ENCODE measurements around the gene SP140.

The SP140 gene

GRCh38 chr2:230343747-230344146 is 118.2 kb downstream of the SP140 start:
- no peak for DNase-seq (ENCODE audit: low read depth, low spot score)
- H3K4me3 ChIP-seq (ENCODE audit: low read depth, low read length), result no peak overlapping the region
- TF ChIP-seq CTCF (IDR thresholded peaks at IDR 0.05; ENCODE audit: insufficient read depth, low read length, missing control alignments), result no peak
- ChIA-PET CTCF (no interaction called here), POLR2A (no interaction called here)

DNA sequence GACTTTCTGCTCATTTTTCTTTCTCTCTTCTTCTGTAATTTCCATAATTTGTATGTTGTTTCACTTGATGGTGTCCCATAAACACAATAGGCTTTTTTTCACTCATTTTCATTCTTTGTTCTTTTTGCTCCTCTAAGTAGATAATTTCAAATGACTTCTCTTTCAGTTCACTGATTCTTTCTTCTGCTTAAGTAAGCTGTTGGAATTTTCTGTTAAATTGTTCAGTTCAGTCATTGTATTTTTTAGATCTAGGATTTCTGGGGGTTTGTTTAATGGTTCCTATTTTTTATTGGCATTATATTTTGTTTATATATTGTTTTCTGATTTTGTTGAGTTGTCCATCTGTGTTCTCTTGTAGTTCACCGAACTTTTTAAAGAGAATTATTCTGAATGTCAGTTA is 120.9 kb downstream of the SP140 start:
- DNase-seq (ENCODE audit: low read depth, low spot score), result no peak
- ChIA-PET CTCF (interaction anchor here (1.3 kb wide), 1 partner anchor 19 kb away, joined by 3 read pairs; no protein-coding TSS in a partner anchor), POLR2A (no interaction called here)
- no peak overlapping the region for H3K4me3 ChIP-seq (ENCODE audit: low read depth, low read length)
- TF ChIP-seq CTCF (IDR thresholded peaks at IDR 0.05; ENCODE audit: insufficient read depth, low read length, missing control alignments), result no peak

DNA sequence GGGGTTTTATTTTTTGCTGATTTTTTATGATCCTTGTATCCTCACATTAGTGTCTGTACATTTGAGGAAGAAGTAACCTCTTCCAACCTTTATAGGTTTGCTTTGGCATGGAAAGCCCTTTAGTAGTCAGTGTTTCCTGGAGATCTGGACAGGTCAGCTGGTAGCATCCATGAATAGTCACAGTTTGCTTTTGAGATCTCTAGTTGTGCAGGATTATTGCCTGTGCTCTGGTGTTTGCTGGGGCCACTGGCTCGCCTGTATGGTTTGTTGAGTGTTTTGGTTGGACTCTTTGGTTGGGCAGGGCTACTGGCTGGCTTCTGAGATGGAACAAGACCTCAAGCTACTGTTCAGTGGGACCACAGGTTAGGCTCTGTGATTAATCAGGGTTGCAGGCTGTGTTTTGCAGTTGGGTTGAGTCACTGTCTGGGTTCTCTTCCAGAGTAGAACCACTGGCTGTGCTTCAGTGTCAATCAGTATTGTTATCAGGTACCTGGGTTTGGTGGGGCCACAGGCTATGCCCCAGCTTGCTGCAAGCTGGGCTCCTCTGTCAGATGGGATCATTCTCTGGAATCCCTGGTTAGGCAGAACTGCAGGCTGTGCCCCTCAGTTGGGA is 121.5 kb downstream of the SP140 start:
- H3K4me3 ChIP-seq (ENCODE audit: low read depth, low read length), result no peak overlapping the region
- TF ChIP-seq CTCF (IDR thresholded peaks at IDR 0.05; ENCODE audit: insufficient read depth, low read length, missing control alignments), result no peak
- POLR2A ChIA-PET, result no interaction called here
- CTCF ChIA-PET, result interaction anchor here (1.3 kb wide), 1 partner anchor 19 kb away, joined by 3 read pairs; no protein-coding TSS in a partner anchor
- DNase-seq (ENCODE audit: low read depth, low spot score), result no peak

DNA sequence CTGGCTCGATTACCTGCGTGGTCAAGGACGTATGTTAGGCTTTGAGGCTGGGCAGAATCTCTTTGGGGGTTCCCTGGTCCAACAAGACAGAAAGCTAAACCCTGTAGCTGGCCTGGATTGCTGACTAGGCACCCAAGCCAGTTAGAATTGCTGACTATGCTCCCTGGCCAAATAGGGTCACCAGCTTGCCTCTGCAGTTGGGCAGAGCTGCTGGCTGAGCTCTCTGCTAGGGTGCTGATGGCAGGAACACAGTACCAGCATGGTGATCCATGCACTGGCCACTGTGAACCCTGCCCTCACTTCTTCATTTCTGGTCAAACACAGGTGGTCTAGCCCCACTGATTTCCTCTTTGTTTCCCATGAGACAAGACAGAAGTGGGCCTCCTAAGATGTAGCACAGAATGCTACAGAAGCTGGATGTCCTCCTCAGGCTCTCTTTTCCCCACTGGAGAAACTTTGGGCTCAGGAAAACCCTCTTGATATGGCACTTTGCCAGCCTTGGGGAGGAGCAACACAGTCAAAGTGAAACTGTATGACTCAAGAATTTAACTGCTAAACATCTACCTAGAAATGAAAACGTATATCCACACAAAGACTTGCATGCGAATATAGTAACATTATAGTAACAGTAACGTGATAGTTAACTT is 122.2 kb downstream of the SP140 start:
- H3K4me3 ChIP-seq (ENCODE audit: low read depth, low read length), result no peak overlapping the region
- no peak for DNase-seq (ENCODE audit: low read depth, low spot score)
- ChIA-PET CTCF (interaction anchor here (1.3 kb wide), 1 partner anchor 20 kb away, joined by 3 read pairs; no protein-coding TSS in a partner anchor), POLR2A (interaction anchor here (1.0 kb wide), 1 partner anchor 10 kb away, joined by 3 read pairs; no protein-coding TSS in a partner anchor)
- no peak for TF ChIP-seq CTCF (IDR thresholded peaks at IDR 0.05; ENCODE audit: insufficient read depth, low read length, missing control alignments)

- POLR2A ChIA-PET, result interaction anchor here (1.0 kb wide), 1 partner anchor 9 kb away, joined by 3 read pairs; no protein-coding TSS in a partner anchor
- CTCF ChIA-PET, result no interaction called here
- no peak for DNase-seq (ENCODE audit: low read depth, low spot score)
- no peak for TF ChIP-seq CTCF (IDR thresholded peaks at IDR 0.05; ENCODE audit: insufficient read depth, low read length, missing control alignments)
- no peak overlapping the region for H3K4me3 ChIP-seq (ENCODE audit: low read depth, low read length)
These were observed 123.3 kb downstream of the SP140 start for GRCh38 chr2:230348787-230349186.

DNA sequence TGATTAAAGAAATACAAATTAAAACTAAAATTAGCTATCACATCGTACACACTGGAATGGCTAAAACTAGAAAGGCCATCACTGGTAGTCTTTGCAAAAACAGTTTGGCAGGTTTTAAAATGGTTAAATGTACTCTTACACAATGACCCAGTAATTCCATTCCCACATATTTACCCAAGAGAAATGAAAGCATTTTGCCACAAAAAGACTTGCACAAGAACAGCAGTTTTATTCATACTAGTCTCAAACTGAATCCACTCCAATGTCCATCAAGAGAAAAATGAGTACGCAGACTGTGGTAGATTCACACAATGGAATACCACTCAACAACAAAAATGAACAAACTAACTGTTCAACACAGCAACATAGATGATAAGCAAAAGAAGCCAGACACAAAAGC is 130.5 kb downstream of the SP140 start:
- CTCF ChIA-PET, result no interaction called here
- no peak for TF ChIP-seq CTCF (IDR thresholded peaks at IDR 0.05; ENCODE audit: insufficient read depth, low read length, missing control alignments)

More for the DNA sequence above, 130.5 kb downstream of the SP140 start:
- no peak overlapping the region for H3K4me3 ChIP-seq (ENCODE audit: low read depth, low read length)
- POLR2A ChIA-PET, result no interaction called here
- peak; percentile 16 for DNase-seq (ENCODE audit: low read depth, low spot score)
